Fibroblast of the aortic adventitia (primary cell): ENCODE data around the gene RREB1. TPM values are rescaled to one million over a fixed set of nuclear protein-coding genes. Genes with fewer than 3 reads are reported as not detected.

Source experiments
- DNase-seq: peaks from one replicate; pipeline ENCODE4 v3.0.0-alpha.2; 2010; ENCODE audit warnings: low read depth
- H3K4me3 ChIP-seq: 2 replicates; pipeline ENCODE4 v1.5.1; 2011; ENCODE audit warnings: low read depth, mild to moderate bottlenecking, control low read depth, low read length, moderate library complexity
- total RNA-seq: library from RNA; depleted of rRNA; stranded (reverse); fragments of >200 nt; gene quantifications from 2 replicates; pipeline ENCODE4 v1.2.3, GENCODE V29; 2012; ENCODE audit warnings: low replicate concordance
- TF ChIP-seq, protein P1 (sequence below): IDR thresholded peaks from 2 replicates; pipeline ENCODE4 v1.5.1; 2011; ENCODE audit warnings: mild to moderate bottlenecking, low read length, control low read depth, inconsistent platforms; ENCODE audit not compliant: insufficient read depth

Gene RREB1
- total RNA-seq, 1 donor: 17.6 TPM

DNA sequence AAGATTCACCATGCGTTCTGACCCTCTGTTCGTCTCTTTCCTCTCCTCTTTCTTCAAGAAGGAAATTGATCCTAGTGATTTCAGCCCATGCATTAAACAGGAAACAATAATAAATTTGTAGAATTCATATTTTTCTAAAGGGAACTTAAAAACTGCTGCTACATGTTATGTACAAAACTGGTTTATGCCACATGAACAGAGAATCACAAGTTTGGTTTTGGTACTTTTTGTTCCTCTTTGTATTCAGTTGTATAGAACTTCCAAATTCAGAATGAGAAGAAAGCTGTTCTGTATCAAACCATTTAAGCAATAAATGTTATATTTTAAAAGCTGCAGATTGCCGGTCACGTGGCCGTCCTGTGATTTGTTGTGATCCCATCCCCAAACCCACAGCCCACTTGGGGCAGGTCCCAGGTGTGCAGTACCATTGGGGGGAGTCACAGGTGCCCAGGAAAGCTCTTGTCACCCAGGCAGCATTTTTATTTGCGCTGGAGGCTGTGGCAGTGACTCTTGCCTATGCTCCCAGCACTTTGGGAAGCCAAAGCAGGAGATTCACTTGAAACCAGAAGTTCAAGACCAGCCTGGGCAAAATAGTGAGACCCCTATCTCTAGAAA lies 144.0 kb downstream of the RREB1 start:
- no peak overlapping the region for H3K4me3 ChIP-seq
- TF ChIP-seq, protein P1, sequence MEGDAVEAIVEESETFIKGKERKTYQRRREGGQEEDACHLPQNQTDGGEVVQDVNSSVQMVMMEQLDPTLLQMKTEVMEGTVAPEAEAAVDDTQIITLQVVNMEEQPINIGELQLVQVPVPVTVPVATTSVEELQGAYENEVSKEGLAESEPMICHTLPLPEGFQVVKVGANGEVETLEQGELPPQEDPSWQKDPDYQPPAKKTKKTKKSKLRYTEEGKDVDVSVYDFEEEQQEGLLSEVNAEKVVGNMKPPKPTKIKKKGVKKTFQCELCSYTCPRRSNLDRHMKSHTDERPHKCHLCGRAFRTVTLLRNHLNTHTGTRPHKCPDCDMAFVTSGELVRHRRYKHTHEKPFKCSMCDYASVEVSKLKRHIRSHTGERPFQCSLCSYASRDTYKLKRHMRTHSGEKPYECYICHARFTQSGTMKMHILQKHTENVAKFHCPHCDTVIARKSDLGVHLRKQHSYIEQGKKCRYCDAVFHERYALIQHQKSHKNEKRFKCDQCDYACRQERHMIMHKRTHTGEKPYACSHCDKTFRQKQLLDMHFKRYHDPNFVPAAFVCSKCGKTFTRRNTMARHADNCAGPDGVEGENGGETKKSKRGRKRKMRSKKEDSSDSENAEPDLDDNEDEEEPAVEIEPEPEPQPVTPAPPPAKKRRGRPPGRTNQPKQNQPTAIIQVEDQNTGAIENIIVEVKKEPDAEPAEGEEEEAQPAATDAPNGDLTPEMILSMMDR: no peak
- no peak for DNase-seq

DNA sequence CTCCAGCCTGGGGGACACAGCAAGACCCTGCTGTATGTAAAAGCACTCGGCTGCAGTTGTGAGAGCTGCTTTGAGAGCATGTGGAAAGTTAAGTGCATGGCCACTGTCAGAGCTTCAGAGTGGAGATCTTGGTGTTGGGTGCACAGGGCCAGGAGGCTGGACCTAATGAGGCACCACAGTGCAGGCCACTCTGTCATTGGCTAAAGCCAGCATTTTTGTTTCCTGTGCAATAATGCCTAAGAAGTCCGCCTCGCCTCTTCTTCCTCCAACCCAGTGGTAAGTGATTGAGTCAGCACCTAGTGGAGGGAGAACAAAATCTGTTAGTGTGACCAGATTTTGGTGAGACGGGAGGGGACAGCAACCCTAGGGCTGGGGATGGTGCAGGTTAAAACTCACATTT lies 144.6 kb downstream of the RREB1 start:
- H3K4me3 ChIP-seq: no peak overlapping the region
- TF ChIP-seq, protein P1: no peak
- no peak for DNase-seq

DNA sequence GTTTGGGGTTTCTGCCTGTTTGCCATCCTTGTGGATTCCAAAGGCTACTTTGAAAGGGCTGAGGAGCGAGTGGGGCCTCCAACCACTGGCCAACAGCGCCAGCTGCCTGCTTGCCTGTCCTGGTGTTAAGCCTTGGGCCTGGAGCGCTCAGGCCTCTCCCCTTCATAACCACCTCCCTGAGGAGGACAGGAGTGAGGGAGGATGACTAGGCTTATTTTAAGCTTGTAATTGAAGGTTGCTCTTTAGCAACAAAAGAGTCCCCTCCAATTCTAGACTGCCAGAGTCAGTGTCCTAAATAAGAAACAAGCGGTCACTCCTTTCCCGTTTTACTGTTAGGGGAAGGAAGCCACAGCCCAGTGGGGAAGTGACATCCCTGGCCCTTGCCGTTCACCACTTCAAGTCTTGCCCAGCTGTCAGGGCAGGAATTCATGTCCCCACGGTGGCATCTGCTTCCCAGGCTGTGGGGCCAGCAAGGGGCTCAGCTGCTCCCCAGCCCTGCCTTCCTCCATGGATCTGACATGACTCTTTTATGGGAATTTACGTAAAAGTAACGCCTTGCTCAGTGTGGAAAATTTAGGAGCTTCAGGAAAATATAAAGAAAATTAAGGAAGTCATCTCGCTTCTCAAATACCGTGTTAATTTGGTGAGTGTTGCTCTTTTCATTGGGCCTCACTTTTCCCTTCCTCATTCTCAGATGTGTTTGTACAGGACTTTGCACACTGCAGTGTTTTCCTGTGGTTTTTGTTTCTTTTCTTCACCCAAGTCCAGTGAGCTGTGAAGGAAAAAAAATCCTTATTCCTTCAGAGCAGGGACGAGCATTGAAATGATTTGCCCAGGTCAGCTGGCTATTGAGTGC lies 147.4 kb downstream of the RREB1 start:
- no peak overlapping the region for H3K4me3 ChIP-seq
- no peak for DNase-seq
- TF ChIP-seq, protein P1: no peak

DNA sequence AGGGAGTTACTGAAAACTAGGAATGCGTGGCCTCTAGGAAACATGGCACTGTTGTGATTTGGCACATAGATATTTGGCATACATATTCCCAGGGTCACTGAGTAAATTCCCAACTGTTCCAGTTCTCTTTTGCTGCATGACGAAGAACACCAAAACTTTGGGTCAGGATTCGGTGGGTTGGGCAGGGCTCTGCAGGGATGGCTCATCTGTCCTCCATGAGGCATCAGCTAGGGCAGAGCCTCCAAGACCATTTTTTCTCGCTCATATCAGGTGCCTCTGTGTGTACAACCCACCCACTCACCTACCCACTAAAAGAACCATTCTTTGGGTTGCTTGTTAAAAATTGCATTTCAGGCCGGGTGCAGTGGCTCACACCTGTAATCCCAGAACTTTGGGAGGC lies 148.2 kb downstream of the RREB1 start:
- DNase-seq: no peak
- TF ChIP-seq, protein P1: no peak
- H3K4me3 ChIP-seq: no peak overlapping the region

DNA sequence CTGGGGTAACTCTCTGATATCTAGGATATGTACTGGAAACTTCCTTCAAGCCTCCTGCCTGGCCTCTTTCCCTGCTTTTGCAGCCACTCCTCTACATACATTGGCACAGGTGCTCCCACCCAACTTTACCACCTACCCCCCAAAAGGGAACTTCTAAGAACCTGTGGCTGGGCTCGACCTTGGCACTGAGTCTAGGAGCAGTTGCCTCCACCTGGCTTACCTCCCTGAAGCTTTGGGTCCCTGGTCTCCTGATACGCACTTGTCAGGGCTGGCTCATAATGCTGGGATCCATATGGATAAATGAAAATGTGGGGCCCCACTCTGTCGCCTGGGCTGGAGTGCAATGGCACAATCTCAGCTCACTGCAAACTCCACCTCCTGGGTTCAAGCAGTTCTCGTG lies 149.0 kb downstream of the RREB1 start:
- TF ChIP-seq, protein P1: no peak
- no peak overlapping the region for H3K4me3 ChIP-seq
- no peak for DNase-seq

DNA sequence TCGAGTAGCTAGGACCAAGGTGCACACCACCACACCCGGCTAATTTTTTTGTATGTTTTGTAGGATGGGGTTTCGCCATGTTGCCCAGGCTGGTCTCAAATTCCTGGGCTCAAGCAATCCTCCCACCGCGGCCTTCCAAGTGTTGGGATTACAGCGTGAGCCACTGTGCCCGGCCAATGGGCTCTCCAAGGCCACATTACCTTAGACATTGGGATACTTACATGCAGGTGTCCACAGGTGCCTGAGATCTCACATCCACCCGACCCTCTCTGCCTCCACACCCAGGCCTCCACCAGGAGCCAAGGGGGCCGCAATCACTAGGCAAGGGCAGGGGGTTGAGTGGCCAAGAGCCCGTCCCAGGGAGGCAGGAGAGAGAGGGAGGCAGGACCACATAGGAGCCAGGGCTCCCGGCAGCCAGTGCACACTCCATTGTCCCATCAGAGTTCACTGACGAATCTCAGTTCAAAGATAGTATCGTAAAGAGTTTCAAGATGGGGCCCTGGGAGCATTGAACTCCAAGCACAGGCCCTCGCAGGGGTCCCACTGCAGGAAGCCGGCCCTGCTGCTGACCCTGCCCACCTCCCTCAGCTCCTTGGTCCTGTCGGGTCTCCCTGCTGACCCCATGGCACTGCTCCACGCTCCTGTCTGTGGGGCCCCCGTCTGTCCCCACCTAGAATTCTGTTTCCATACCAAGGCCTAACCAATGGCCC lies 149.9 kb downstream of the RREB1 start:
- TF ChIP-seq, protein P1: no peak
- DNase-seq: no peak
- no peak overlapping the region for H3K4me3 ChIP-seq
